Activated T-cell treated with anti-CD3 and anti-CD28 coated beads for 1 hour (primary cell): ENCODE data around the gene SELENOF.
"Not testable (repeated sequence)": the region's sequence is repeated elsewhere in the genome, so short reads cannot be mapped to it uniquely, and the experiment has no call there.

ENCODE experiments used
- DNase-seq: peaks from one replicate; pipeline ENCODE4 v3.0.0-alpha.2; 2020; ENCODE audit warnings: low read depth

SELENOF gene

DNA sequence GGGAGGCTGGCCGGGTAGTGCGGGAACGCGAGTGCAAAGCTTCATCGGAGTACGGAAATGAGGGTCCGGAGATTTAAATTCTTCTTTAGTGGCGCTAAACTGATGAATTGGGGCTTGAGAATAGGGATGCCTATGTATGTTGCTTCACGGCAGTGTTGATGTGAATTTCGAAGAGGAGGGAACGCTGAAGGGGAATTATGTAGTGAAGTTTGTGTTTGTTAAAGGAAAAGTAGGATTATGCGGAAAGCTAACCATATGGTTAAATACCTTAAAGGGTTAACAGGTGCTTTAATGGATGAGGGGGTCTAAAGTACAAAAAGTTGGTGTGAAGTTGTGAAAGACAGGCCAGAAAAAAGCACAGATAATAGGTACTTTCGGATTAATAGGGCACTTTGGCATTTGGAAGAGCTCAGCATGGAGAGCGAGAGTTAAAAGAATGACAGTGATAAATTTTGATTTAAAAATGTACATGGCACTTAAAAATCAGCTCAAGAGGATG, 1.9 kb upstream of the SELENOF start:
- DNase-seq: peak; percentile 15

- DNase-seq: peak; percentile 27
Observed at GRCh38 chr1:86914998-86915736, 1.2 kb upstream of the SELENOF start.

DNA sequence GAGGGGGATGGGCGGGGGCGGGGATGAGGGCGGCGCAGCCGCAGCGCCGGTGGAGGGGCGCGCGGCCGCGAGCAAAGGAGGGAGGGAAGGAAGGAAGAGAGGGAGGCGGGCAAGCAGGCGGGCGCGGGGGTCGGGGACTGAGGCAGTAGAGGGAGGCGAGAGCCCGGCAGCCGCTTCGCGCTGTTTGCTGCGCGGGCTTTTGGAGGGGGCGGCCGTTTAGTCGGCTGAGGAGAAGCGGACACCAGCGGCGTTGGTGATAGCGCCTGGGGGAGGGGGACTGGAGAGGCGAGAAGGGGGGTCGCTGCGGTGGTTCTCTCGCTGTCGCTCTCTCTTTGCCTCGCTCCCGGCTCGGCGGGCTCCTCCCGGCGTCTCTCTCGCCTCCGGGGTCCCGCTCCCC, 673 bp upstream of the SELENOF start, which contains the start of gene HS2ST1:
TSS of gene HS2ST1 (plus strand) at position 35 of the 397 bp plus-strand sequence.
- no peak for DNase-seq

- peak; percentile 17 for DNase-seq
Observed at GRCh38 chr1:86913399-86913895, 479 bp downstream of the SELENOF start.

GRCh38 chr1:86912281-86912900, 1.5 kb downstream of the SELENOF start:
- no peak for DNase-seq

DNA sequence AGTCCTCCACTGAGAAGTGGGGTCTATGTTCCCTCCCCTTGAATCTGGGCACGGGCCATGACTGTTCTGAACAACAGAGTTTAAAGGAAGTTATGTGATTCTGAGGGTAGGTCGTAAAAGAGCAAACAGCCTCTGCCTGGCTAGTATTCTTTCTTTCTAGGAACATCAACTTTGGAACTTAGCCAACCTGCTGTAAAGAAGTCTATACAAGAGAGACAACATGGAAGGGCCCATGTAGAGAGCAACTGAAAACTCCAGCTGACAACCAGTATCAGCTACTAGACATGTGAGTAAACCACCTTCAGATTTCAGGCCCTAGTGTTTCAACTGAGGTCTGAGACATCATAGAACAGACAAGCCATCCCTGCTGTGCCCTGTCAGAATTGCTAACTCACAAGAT, 7.5 kb downstream of the SELENOF start:
- DNase-seq: no peak

DNA sequence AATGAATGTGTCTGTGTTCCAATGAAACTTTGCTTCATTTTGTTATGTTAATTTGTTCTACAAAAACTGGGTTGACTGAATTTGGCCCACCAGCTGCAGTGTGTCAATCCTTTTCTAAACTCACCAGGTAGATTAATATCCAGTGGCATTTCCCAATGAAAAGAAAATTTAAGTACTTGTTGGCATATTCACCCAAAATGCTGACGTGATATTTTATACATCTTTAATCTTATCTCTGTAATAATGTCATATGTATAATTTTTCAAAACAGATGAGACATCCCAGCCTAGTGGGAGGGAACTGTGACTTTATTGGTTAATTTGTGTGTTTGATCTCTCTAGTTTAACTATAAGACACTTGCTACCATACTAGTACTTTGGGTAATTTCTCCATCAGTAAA, 8.1 kb downstream of the SELENOF start:
- no peak for DNase-seq

GRCh38 chr1:86899401-86899800, 14.5 kb downstream of the SELENOF start:
- DNase-seq: not testable (repeated sequence)

GRCh38 chr1:86888327-86888726, 25.6 kb downstream of the SELENOF start:
- DNase-seq: no peak

DNA sequence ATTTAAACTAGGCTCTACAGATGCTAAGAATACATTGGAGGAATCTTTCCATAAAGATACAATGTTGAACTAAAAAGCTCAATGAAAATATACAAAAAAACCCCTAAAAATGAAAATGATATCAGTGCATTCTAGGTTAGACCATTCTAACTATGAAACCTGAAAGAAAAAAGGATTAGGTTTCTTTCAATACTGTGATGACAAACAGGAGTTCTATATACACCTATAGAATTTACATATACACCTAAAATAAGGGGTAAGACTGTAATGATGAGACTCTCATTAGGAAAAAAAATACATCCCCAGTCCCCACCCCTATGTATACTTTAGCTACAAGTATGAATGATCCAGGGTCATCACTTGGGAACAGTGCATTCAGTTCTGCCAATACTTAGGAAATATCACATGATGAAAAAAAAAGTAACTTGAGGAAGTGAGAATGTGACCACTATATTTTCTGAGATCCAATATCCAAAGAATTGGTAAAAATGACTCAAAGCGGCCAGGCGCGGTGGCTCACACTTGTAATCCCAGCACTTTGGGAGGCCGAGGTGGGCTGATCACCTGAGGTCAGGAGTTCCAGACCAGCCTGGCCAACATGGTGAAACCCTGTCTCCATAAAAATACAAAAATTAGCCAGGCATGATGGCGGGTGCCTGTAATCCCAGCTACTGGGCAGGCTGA, 26.3 kb downstream of the SELENOF start:
- no peak for DNase-seq

GRCh38 chr1:86875722-86876121, 38.2 kb downstream of the SELENOF start:
- no peak for DNase-seq

DNA sequence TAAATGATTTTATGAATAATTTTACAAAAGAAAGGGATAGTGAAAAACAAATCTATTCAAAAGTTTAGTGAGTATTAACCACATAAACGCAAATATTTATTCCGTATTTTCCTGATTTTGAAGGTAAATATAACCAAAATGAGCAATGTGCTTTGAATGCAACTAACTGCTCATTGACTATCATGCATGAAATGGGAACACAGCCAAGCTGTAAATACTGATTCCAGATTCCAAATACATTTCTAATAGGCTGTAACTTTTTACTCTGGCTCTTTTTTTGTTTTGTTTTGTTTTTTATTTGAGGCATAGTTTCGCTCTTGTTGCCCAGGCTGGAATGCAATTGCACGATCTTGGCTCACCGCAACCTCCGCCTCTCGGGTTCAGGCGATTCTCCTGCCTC, 41.8 kb downstream of the SELENOF start:
- no peak for DNase-seq

- DNase-seq: no peak
Observed at GRCh38 chr1:86871001-86871400, 42.9 kb downstream of the SELENOF start.

DNA sequence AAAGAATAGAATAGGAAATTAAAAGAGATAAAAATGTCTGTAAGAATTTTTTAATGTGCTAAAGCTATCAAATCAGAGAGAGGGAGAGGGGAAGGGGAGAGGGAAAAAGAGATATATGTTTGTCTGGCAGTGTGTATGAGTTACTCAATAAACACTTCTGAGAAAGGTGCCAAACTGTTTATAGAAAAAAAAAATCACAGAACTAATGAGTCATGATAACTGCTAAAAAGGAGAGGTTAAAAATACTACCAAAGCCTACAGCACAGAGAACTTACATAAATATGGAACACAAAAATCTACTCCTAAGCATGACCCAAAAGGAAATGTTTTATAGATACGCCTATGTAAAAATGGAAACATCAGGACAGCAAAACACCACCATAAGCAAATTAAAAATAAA, 45.4 kb downstream of the SELENOF start:
- DNase-seq: no peak

DNA sequence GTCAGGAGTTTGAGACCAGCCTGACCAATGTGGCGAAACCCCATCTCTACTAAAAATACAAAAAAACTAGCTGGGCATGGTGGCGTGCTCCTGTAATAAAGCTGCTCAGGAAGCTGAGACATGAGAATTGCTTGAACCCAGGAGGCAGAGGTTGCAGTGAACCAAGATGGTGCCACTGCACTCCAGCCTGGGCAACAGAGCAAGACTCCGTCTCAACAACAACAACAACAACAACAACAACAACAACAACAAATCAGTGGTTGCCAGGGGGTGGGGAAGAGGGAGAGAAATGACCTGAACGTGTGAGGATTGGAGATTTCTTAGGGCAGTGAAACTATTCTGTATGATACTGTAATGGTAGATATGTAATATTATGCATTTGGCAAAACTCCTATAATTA, 46.6 kb downstream of the SELENOF start:
- DNase-seq: not testable (repeated sequence)

- DNase-seq: no peak
Observed at GRCh38 chr1:86866665-86867064, 47.3 kb downstream of the SELENOF start.

DNA sequence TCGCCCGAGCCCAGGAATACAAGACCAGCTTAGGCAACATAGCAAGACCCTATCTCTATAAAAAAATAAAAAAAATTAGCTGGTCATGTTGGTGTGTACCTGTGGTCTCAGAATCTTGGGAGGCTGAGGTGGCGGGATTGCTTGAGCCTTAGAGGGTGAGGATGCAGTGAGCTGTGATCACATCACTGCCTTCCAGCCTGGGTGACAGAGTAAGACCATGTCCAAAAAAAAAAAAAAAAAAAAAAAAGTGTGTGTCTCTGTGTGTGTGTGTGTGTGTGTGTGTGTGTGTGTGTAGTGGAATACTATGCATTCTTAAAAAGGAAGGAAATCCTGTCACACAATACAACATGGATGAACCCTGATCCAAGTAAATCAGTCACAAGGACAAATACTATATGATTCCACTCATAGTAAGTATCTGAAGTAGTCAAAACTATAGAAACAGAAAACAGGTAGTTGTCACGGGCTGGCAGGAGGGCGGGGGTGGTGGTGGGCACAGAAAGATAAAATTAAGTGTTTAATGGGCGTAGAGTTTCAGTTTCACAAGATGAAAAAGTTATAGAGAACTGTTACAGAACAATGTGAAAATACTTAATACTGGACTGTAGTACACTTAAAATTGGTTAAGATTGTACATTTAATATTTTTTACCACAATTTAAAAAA, 47.8 kb downstream of the SELENOF start:
- DNase-seq: no peak

- DNase-seq: no peak
Observed at GRCh38 chr1:86862920-86863319, 51.0 kb downstream of the SELENOF start.

DNA sequence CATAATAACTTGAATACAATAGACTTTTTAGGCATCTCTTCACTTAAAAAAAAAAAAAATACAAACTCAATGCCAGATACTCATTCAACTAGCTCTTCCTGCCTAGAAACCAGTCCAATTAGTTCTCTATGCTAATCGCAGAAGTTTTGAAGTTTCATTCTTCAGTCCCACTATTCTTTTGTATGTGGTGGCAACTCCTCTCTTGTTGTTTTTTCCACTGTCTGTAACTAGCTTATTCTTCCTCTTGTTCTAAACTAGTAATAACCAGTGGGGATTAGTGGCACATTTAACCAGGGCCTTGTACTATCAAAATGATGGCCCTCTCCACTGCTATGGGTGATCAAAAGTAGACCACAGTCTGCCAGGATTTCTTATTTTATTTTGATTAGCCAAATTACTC, 52.5 kb downstream of the SELENOF start:
- no peak for DNase-seq

DNA sequence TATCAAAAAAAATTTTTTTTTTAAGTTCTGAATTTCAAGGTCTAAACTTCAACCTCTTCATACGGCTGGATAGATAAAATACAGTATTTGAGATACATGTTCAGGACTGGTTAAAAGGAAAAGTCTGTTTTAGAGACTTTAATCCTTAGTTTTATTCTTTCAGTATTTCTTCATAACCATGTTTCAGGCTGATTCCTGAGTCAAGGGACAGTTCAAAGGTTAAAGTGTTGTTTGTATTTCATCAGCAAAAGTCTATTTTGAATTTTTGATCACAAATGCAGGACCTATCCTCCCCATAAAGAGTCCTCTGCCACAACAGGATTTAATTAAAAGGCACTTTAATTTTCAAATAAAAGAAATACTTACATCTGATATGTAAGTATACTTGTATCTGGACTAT, 53.5 kb downstream of the SELENOF start:
- DNase-seq: no peak

DNA sequence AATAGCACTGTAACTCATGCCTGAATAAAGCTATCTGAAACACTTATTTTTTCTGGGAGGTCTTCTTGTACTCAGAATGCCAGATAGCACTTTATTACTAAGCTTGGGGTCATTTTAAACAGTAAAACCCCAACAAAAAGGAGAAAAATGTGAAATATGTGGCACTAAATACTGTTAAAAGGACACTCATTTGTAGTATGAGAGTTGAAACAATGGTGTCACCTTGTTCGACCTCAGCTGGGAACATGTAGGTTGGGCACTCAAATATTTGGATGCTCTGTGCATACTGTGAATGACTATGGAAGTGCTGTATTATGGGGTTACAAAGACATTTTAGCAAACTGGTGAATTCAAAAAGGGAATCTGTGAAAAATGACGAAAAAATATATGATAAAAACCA, 53.9 kb downstream of the SELENOF start:
- no peak for DNase-seq

GRCh38 chr1:86858524-86859261, 55.2 kb downstream of the SELENOF start:
- no peak for DNase-seq
